Uterus (tissue), 2 donors: ENCODE data around the gene BCAT1.

Experiments used
- POLR2A ChIP-seq, 2 donors: fragments of 450-650 bp; IDR thresholded peaks; one replicate each; pipeline ENCODE4 v1.6.1; 2016; ENCODE audit warnings: antibody characterized with exemption in 2 of 2, mild to moderate bottlenecking in 1 of 2, moderate library complexity in 1 of 2
- TF ChIP-seq, protein P1 (sequence below), 4 experiments: fragments of 200-600 bp in 2 of 4; fragments of 450-650 bp in 2 of 4; sonication (generic) in 2 of 4; IDR thresholded peaks; one replicate each; pipeline ENCODE4 v1.5.1; 2016 to 2019; ENCODE audit warnings: antibody characterized with exemption in 4 of 4, mild to moderate bottlenecking in 2 of 4, moderate library complexity in 1 of 4

DNA sequence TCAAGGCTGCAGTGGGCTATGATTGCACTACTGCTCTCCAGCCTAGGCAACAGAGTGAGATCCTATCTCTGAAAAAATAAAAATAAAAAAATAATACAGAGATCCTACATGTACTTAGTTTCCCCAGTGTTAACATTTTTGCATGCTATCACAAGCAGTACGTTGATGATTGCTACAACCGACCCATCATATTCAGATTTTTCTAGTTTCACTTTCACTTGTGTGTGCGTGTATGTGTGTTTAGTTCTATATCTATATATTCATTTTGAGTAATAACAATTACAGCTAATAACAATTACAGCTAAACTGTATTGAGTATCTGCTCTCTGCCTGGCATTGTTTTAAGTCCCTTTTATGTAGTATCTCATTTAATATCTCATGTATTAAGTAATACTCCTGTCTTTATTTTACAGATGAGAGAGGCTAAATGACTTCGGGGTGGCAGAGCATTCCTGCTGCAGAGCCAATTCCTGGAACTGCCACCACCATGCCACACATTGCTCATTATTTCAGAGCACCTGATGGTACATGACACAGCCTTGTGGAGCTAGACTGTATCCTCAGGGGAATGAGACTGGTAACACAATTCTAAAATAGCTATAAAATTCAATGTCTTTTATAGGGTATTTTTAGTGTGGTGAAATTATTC lies 153.1 kb downstream of the BCAT1 start:
- TF ChIP-seq, protein P1, sequence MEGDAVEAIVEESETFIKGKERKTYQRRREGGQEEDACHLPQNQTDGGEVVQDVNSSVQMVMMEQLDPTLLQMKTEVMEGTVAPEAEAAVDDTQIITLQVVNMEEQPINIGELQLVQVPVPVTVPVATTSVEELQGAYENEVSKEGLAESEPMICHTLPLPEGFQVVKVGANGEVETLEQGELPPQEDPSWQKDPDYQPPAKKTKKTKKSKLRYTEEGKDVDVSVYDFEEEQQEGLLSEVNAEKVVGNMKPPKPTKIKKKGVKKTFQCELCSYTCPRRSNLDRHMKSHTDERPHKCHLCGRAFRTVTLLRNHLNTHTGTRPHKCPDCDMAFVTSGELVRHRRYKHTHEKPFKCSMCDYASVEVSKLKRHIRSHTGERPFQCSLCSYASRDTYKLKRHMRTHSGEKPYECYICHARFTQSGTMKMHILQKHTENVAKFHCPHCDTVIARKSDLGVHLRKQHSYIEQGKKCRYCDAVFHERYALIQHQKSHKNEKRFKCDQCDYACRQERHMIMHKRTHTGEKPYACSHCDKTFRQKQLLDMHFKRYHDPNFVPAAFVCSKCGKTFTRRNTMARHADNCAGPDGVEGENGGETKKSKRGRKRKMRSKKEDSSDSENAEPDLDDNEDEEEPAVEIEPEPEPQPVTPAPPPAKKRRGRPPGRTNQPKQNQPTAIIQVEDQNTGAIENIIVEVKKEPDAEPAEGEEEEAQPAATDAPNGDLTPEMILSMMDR (IDR thresholded peaks at IDR 0.05): no peak
- no peak for TF ChIP-seq POLR2A (IDR thresholded peaks at IDR 0.05)
